ENCODE data around the gene PDLIM1.

The PDLIM1 gene

GRCh38 chr10:95263864-95264226, 27.0 kb downstream of the PDLIM1 start:
- no peak for DNase-seq (ENCODE audit: low read depth)

GRCh38 chr10:95262763-95263518, 27.9 kb downstream of the PDLIM1 start:
- no peak for DNase-seq (ENCODE audit: low read depth)

GRCh38 chr10:95261926-95262325, 28.9 kb downstream of the PDLIM1 start:
- DNase-seq (ENCODE audit: low read depth), result no peak

- no peak for DNase-seq (ENCODE audit: low read depth)
Observed at GRCh38 chr10:95260909-95261552, 29.8 kb downstream of the PDLIM1 start.

GRCh38 chr10:95260397-95260881, 30.4 kb downstream of the PDLIM1 start:
- DNase-seq (ENCODE audit: low read depth), result no peak

- DNase-seq (ENCODE audit: low read depth), result no peak
Observed at GRCh38 chr10:95257849-95258248, 33.0 kb downstream of the PDLIM1 start.

GRCh38 chr10:95256268-95256667, 34.5 kb downstream of the PDLIM1 start:
- no peak for DNase-seq (ENCODE audit: low read depth)

- DNase-seq (ENCODE audit: low read depth), result no peak
Observed at GRCh38 chr10:95254629-95255028, 36.2 kb downstream of the PDLIM1 start.

GRCh38 chr10:95253686-95254085, 37.1 kb downstream of the PDLIM1 start:
- DNase-seq (ENCODE audit: low read depth), result no peak

GRCh38 chr10:95253007-95253406, 37.8 kb downstream of the PDLIM1 start:
- no peak for DNase-seq (ENCODE audit: low read depth)

- DNase-seq (ENCODE audit: low read depth), result no peak
Observed at GRCh38 chr10:95250856-95251255, 39.9 kb downstream of the PDLIM1 start.

- DNase-seq (ENCODE audit: low read depth), result no peak
Observed at GRCh38 chr10:95249467-95249866, 41.3 kb downstream of the PDLIM1 start.

GRCh38 chr10:95248989-95249388, 41.8 kb downstream of the PDLIM1 start:
- DNase-seq (ENCODE audit: low read depth), result no peak

- DNase-seq (ENCODE audit: low read depth), result no peak
Observed at GRCh38 chr10:95247881-95248583, 42.8 kb downstream of the PDLIM1 start.

- DNase-seq (ENCODE audit: low read depth), result no peak
Observed at GRCh38 chr10:95247200-95247880, 43.5 kb downstream of the PDLIM1 start.

- peak; percentile 27 for DNase-seq (ENCODE audit: low read depth)
Observed at GRCh38 chr10:95246582-95247051, 44.2 kb downstream of the PDLIM1 start.

- no peak for DNase-seq (ENCODE audit: low read depth)
Observed at GRCh38 chr10:95245425-95246055, 45.3 kb downstream of the PDLIM1 start.

GRCh38 chr10:95244152-95244551, 46.7 kb downstream of the PDLIM1 start:
- no peak for DNase-seq (ENCODE audit: low read depth)

- no peak for DNase-seq (ENCODE audit: low read depth)
Observed at GRCh38 chr10:95243318-95243617, 47.5 kb downstream of the PDLIM1 start.

GRCh38 chr10:95242581-95243317, 48.1 kb downstream of the PDLIM1 start:
- no peak for DNase-seq (ENCODE audit: low read depth)

- no peak for DNase-seq (ENCODE audit: low read depth)
Observed at GRCh38 chr10:95241533-95241932, 49.3 kb downstream of the PDLIM1 start.
